ENCODE data around the gene SNX8. TPM values are rescaled to one million over a fixed set of nuclear protein-coding genes. Genes with fewer than 3 reads are reported as not detected.
A peak's percentile ranks its signal among the peaks of the same experiment; 100 is the strongest.
"Not testable (repeated sequence)": the region's sequence is repeated elsewhere in the genome, so short reads cannot be mapped to it uniquely, and the experiment has no call there.

The SNX8 gene
- total RNA-seq, 1 donor from 2014 or later, result 15.6 TPM

DNA sequence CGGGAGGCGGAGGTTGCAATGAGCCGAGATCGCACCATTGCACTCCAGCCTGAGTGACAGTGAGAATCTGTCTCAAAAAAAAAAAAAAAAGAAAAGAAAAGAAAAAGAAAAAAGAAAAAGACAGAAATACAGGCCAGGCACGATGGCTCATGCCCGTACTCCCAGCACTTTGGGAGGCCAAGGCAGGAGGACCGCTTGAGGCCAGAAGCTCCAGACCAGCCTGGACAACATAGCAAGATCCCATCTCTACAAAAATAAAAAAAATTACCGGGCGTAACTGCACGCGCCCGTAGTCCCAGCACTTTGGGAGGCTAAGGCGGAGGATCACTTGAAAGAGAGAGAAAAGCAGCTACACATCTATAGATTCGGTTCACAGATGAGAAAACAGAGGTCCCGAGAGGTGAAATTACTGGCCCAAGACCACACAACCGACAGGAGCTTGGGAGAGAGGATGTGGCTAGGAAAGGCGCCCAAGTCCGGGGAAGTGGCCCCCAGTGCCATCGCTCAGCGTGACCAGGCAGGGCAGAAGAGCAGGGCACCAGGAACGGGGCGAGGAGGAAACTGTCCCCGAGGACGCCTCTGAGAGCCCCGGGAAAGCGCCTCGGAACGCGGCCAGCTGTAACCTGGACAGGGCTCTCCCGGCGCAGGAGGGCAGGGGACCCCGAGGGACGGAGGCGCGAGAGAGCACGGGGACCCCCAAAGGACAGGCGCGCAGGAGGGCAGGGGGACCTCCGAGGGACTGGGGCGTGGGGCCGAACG is 612 bp downstream of the SNX8 start:
- H3K4me3 Mint-ChIP-seq (ENCODE audit: low read depth), result peak overlapping the region; percentile 89
- H3K36me3 Mint-ChIP-seq (ENCODE audit: insufficient read depth), result peaks cover 1% of the 10 kb centered on the region
- no peak for TF ChIP-seq CTCF (IDR thresholded peaks at IDR 0.05; ENCODE audit: unreplicated experiment)
- no peaks in the 10 kb centered on the region for H3K9me3 Mint-ChIP-seq (ENCODE audit: low read depth)
- DNase-seq (ENCODE audit: low spot score, unreplicated experiment), result no peak
- H3K27me3 Mint-ChIP-seq, result peaks cover 4% of the 10 kb centered on the region
- peak overlapping the region; percentile 88 for H3K27ac Mint-ChIP-seq
- H3K4me1 Mint-ChIP-seq (ENCODE audit: low read depth), result peaks cover 5% of the 10 kb centered on the region

GRCh38 chr7:2312267-2312929 is 1.8 kb downstream of the SNX8 start:
- Mint-ChIP-seq H3K27ac (peak overlapping the region; percentile 81), H3K4me3 (ENCODE audit: low read depth) (peak overlapping the region; percentile 60), H3K36me3 (ENCODE audit: insufficient read depth) (peaks cover 1% of the 10 kb centered on the region), H3K27me3 (no peaks in the 10 kb centered on the region), H3K4me1 (ENCODE audit: low read depth) (peaks cover 5% of the 10 kb centered on the region), H3K9me3 (ENCODE audit: low read depth) (no peaks in the 10 kb centered on the region)
- DNase-seq (ENCODE audit: low spot score, unreplicated experiment), result no peak
- TF ChIP-seq CTCF (IDR thresholded peaks at IDR 0.05; ENCODE audit: unreplicated experiment), result no peak

DNA sequence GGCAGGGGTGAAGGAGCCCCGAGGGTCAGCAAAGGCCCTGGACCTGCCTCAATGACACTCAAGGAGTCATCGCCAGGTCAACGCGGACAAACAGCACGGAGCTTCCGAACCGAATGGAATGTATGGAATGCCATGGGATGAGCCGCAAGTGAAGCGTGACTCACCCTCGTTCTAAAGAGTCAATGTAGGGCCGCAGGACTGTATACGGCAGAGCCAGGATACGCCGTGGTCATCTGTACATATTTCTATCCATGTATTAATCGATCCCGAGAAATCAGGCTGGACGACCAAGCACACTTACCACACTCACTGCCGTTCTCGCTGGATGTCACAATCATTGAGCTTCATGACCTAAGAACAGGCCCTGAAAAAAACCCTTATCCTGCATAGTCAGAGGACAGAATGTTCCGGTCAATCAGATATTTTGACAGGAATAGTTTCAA is 4.3 kb downstream of the SNX8 start:
- Mint-ChIP-seq H3K27me3 (no peaks in the 10 kb centered on the region), H3K27ac (peak overlapping the region; percentile 41), H3K4me1 (ENCODE audit: low read depth) (peaks cover 5% of the 10 kb centered on the region), H3K4me3 (ENCODE audit: low read depth) (no peak overlapping the region), H3K9me3 (ENCODE audit: low read depth) (no peaks in the 10 kb centered on the region), H3K36me3 (ENCODE audit: insufficient read depth) (peaks cover 1% of the 10 kb centered on the region)
- no peak for TF ChIP-seq CTCF (IDR thresholded peaks at IDR 0.05; ENCODE audit: unreplicated experiment)
- no peak for DNase-seq (ENCODE audit: low spot score, unreplicated experiment)

- Mint-ChIP-seq H3K27ac (no peak overlapping the region), H3K9me3 (ENCODE audit: low read depth) (no peaks in the 10 kb centered on the region), H3K4me3 (ENCODE audit: low read depth) (no peak overlapping the region), H3K4me1 (ENCODE audit: low read depth) (peaks cover 3% of the 10 kb centered on the region), H3K36me3 (ENCODE audit: insufficient read depth) (peaks cover 4% of the 10 kb centered on the region), H3K27me3 (no peaks in the 10 kb centered on the region)
- TF ChIP-seq CTCF (IDR thresholded peaks at IDR 0.05; ENCODE audit: unreplicated experiment), result no peak
- no peak for DNase-seq (ENCODE audit: low spot score, unreplicated experiment)
These were observed 6.5 kb downstream of the SNX8 start for GRCh38 chr7:2307690-2308107.

DNA sequence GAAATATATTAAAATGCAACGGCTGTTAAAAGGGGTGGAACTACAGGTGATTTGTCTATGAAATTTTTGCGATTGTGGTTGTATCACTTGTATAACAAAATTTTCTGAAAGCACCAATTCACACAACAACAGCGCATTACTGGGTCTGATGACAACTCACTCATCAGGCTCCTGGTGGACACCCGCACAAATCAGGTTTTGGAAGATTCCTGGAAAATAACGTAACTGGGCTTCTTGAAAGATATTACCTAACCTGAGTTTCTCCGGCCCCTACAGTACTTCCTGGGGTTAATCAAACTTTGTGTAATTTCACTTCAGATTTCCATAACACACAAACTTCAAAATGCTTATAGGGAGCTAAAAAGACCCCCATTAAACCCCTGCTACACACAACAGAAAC is 7.6 kb downstream of the SNX8 start:
- TF ChIP-seq CTCF (IDR thresholded peaks at IDR 0.05; ENCODE audit: unreplicated experiment), result no peak
- DNase-seq (ENCODE audit: low spot score, unreplicated experiment), result no peak
- Mint-ChIP-seq H3K27me3 (no peaks in the 10 kb centered on the region), H3K4me3 (ENCODE audit: low read depth) (no peak overlapping the region), H3K4me1 (ENCODE audit: low read depth) (no peaks in the 10 kb centered on the region), H3K9me3 (ENCODE audit: low read depth) (no peaks in the 10 kb centered on the region), H3K36me3 (ENCODE audit: insufficient read depth) (peaks cover 4% of the 10 kb centered on the region), H3K27ac (no peak overlapping the region)

- H3K4me3 Mint-ChIP-seq (ENCODE audit: low read depth); H3K27ac Mint-ChIP-seq; DNase-seq (ENCODE audit: low spot score, unreplicated experiment); H3K27me3 Mint-ChIP-seq; H3K36me3 Mint-ChIP-seq (ENCODE audit: insufficient read depth); H3K4me1 Mint-ChIP-seq (ENCODE audit: low read depth); H3K9me3 Mint-ChIP-seq (ENCODE audit: low read depth): not testable (repeated sequence)
These were observed 9.0 kb downstream of the SNX8 start for GRCh38 chr7:2305258-2305657.

- not testable (repeated sequence) for DNase-seq (ENCODE audit: low spot score, unreplicated experiment); H3K4me1 Mint-ChIP-seq (ENCODE audit: low read depth); H3K36me3 Mint-ChIP-seq (ENCODE audit: insufficient read depth); H3K4me3 Mint-ChIP-seq (ENCODE audit: low read depth); H3K27ac Mint-ChIP-seq; H3K9me3 Mint-ChIP-seq (ENCODE audit: low read depth); H3K27me3 Mint-ChIP-seq
These were observed 10.7 kb downstream of the SNX8 start for GRCh38 chr7:2303520-2303919.

GRCh38 chr7:2302743-2303397 is 11.4 kb downstream of the SNX8 start:
- not testable (repeated sequence) for H3K36me3 Mint-ChIP-seq (ENCODE audit: insufficient read depth)

More at GRCh38 chr7:2302743-2303397, 11.4 kb downstream of the SNX8 start:
- not testable (repeated sequence) for H3K27ac Mint-ChIP-seq; H3K27me3 Mint-ChIP-seq; H3K4me1 Mint-ChIP-seq (ENCODE audit: low read depth); H3K9me3 Mint-ChIP-seq (ENCODE audit: low read depth); H3K4me3 Mint-ChIP-seq (ENCODE audit: low read depth); DNase-seq (ENCODE audit: low spot score, unreplicated experiment)
